ENCODE measurements around the gene MYL12B. TPM values are rescaled to one million over a fixed set of nuclear protein-coding genes. Genes with fewer than 3 reads are reported as not detected.

MYL12B gene
- total RNA-seq, 1 experiment from 2014 or later = 166 TPM

DNA sequence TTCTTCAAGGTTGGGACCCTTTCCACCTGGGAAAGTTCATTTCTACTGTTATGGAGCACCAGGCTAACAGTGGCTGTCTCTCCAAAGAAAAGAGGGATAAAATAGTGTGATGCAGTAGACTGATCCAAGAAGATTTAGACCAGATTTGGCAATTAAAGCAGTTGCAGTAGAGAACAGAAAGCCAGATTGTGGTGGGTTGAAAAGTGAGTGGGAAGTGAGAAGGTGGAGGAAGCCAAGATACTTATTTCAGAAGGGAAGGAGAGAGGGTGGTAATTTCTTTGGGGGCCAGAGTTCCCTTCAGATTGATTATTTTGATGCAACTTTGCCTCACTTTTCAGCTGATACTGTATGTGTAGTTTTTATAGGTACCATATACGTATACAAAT, 8.0 kb downstream of the MYL12B start:
- no peaks in the 10 kb centered on the region for H3K27me3 ChIP-seq (ENCODE audit: insufficient read depth, low read length)
- H3K56ac ChIP-seq (ENCODE audit: insufficient read length, low read depth, low read length) = no peak overlapping the region
- no peak overlapping the region for H3K14ac ChIP-seq (ENCODE audit: insufficient read depth, low read length)
- H2AFZ ChIP-seq (ENCODE audit: low read length) = no peak overlapping the region
- no peak overlapping the region for H4K5ac ChIP-seq (ENCODE audit: insufficient read length, low read depth, low read length)
- H2BK5ac ChIP-seq (ENCODE audit: insufficient read length, low read length) = no peak overlapping the region
- peaks cover 4% of the 10 kb centered on the region for H3K79me1 ChIP-seq (ENCODE audit: insufficient read depth, low read depth, low read length, poor library complexity, severe bottlenecking)
- H4K20me1 ChIP-seq (ENCODE audit: control insufficient read depth, insufficient read depth, insufficient read length) = no peaks in the 10 kb centered on the region
- TF ChIP-seq, protein P1, sequence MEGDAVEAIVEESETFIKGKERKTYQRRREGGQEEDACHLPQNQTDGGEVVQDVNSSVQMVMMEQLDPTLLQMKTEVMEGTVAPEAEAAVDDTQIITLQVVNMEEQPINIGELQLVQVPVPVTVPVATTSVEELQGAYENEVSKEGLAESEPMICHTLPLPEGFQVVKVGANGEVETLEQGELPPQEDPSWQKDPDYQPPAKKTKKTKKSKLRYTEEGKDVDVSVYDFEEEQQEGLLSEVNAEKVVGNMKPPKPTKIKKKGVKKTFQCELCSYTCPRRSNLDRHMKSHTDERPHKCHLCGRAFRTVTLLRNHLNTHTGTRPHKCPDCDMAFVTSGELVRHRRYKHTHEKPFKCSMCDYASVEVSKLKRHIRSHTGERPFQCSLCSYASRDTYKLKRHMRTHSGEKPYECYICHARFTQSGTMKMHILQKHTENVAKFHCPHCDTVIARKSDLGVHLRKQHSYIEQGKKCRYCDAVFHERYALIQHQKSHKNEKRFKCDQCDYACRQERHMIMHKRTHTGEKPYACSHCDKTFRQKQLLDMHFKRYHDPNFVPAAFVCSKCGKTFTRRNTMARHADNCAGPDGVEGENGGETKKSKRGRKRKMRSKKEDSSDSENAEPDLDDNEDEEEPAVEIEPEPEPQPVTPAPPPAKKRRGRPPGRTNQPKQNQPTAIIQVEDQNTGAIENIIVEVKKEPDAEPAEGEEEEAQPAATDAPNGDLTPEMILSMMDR (conservative IDR thresholded peaks at IDR 0.05) = no peak
- H3K36me3 Mint-ChIP-seq (ENCODE audit: insufficient read depth in 1 of 3, low read depth in 3 of 3) = peaks cover 8 to 20% (median 20%) of the 10 kb centered on the region in 3 experiments; a peak in 5 of 7 replicates
- no peaks in the 10 kb centered on the region for H3K27me3 Mint-ChIP-seq (ENCODE audit: low read depth)
- peaks cover 46% of the 10 kb centered on the region; the same call in 1 of the 2 replicates for H3K79me2 ChIP-seq (ENCODE audit: insufficient read depth, low read length)
- WGBS (ENCODE audit: extremely low coverage, insufficient read length, low lambda C conversion rate) = no CpG with 5 or more reads among the region's 1 CpG
- H3K4me2 ChIP-seq (ENCODE audit: insufficient read depth, insufficient read length, low read length) = no peak overlapping the region
- no peak overlapping the region for H3K27ac ChIP-seq (ENCODE audit: insufficient read length, low read depth, low read length)
- H3K9ac ChIP-seq (ENCODE audit: extremely low read depth, insufficient read length, low read length) = no peak overlapping the region
- no peak for DNase-seq
- H3K18ac ChIP-seq (ENCODE audit: insufficient read length, low read depth, low read length) = no peak overlapping the region
- no peaks in the 10 kb centered on the region; the same call in 1 of the 2 replicates for H3K4me1 ChIP-seq (ENCODE audit: insufficient read depth, low read length)
- H2AK5ac ChIP-seq (ENCODE audit: insufficient read length, low read length) = no peak overlapping the region
- H3K9me3 Mint-ChIP-seq = no peaks in the 10 kb centered on the region
- H3K4me3 Mint-ChIP-seq = no peak overlapping the region
- H3K9me3 ChIP-seq (ENCODE audit: control insufficient read depth, low read depth, low read length) = no peaks in the 10 kb centered on the region
- H2BK12ac ChIP-seq (ENCODE audit: insufficient read length, low read depth, low read length) = no peak overlapping the region
- no peak overlapping the region for H3T11ph ChIP-seq (ENCODE audit: low read length)
- no peak overlapping the region for H3K23ac ChIP-seq (ENCODE audit: insufficient read length, low read depth, low read length)
- H2BK20ac ChIP-seq (ENCODE audit: low read depth, low read length, poor library complexity, severe bottlenecking) = no peak overlapping the region
- peaks cover 26 to 33% of the 10 kb centered on the region in 2 experiments for H3K4me1 Mint-ChIP-seq
- peak overlapping the region in 1 of 3 experiments; percentile 22; a peak in 2 of 7 replicates for H3K27ac Mint-ChIP-seq
- H2BK120ac ChIP-seq (ENCODE audit: low read depth, low read length, poor library complexity, severe bottlenecking) = no peak overlapping the region
- H3K23me2 ChIP-seq (ENCODE audit: insufficient read length, low read depth, low read length, poor library complexity, severe bottlenecking) = no peaks in the 10 kb centered on the region
- no peak overlapping the region for H3K4ac ChIP-seq (ENCODE audit: low read depth, low read length)
- H4K91ac ChIP-seq (ENCODE audit: insufficient read length, low read depth, low read length) = no peak overlapping the region
- no peak overlapping the region for H4K8ac ChIP-seq (replicated peaks; ENCODE audit: insufficient read length, low read depth, low read length)
- no peak overlapping the region for H2BK15ac ChIP-seq (ENCODE audit: low read depth, low read length)

Data from H9 (cell line).